Measurements from ENCODE around the gene MEPCE. TPM values are rescaled to one million over a fixed set of nuclear protein-coding genes. Genes with fewer than 3 reads are reported as not detected.

Gene MEPCE
- total and polyA plus RNA-seq, 4 donors = 18.5 to 41.8 (median 39.0) TPM

DNA sequence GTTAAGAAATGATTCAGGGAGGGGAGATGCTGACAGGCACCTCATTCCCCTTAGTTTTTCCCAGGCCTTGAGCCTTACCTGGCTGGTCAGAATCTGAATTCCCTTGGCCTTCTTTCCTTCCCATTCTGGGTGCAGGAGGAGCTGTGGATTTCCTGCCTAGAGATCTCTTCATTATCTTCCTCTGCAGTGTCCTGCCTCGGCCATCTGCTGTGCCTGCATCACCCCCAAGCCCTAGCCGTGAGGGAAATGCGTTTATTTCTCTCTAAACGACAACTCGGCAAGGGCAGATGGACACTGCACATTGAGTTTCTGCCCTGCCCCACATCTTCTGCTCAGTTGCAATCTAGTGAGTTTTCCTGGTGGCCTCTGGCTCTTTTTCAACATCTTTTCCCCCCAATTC is 27.8 kb upstream of the MEPCE start:
- H3K27ac ChIP-seq (ENCODE audit: low read depth, low read length) = no peak overlapping the region

DNA sequence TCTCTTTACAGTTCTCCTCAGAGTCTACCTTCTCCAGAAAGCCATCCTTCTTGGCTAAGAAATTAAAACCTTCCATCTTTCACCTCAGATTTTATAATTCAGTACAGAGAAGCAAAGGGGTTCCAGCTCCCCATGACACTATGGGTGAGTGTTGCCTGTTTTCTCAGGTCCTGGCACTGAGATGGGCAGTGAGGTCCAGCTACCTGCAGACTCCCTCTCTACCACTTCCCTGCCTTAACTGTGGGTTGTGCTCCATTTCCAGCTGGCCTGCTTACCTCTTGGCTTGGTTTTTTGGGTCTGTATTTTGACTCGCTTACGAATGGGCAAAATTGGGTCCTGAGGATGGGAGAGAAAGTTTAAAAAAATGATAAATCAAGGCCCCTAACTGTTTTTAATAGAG is 27.4 kb upstream of the MEPCE start:
- Histone ChIP-seq H3K4me3 (ENCODE audit: low read depth, low read length) (no peak overlapping the region), H3K9me3 (ENCODE audit: control insufficient read depth, insufficient read depth, low read length) (no peaks in the 10 kb centered on the region), H3K36me3 (ENCODE audit: control insufficient read depth, insufficient read depth, low read length) (peaks cover 4% of the 10 kb centered on the region), H3K27ac (ENCODE audit: low read depth, low read length) (no peak overlapping the region), H3K27me3 (ENCODE audit: control insufficient read depth, insufficient read depth, low read length) (no peaks in the 10 kb centered on the region), H3K4me1 (ENCODE audit: control insufficient read depth, insufficient read depth, low read length) (peaks cover 5% of the 10 kb centered on the region)
- no peak for DNase-seq (ENCODE audit: low read depth in 4 of 6, low spot score in 6 of 6)
- WGBS (ENCODE audit: insufficient coverage) = 80% methylated on average over 2 of the region's 2 CpGs

More for the DNA sequence above, 27.8 kb upstream of the MEPCE start:
- Histone ChIP-seq H3K4me3 (ENCODE audit: low read depth, low read length) (no peak overlapping the region), H3K9me3 (ENCODE audit: control insufficient read depth, insufficient read depth, low read length) (no peaks in the 10 kb centered on the region), H3K4me1 (ENCODE audit: control insufficient read depth, insufficient read depth, low read length) (peaks cover 5% of the 10 kb centered on the region), H3K27me3 (ENCODE audit: control insufficient read depth, insufficient read depth, low read length) (no peaks in the 10 kb centered on the region), H3K36me3 (ENCODE audit: control insufficient read depth, insufficient read depth, low read length) (peaks cover 4% of the 10 kb centered on the region)
- no peak for DNase-seq (ENCODE audit: low read depth in 4 of 6, low spot score in 6 of 6)
- 63% methylated on average over 5 of the region's 5 CpGs for WGBS (ENCODE audit: insufficient coverage)

DNA sequence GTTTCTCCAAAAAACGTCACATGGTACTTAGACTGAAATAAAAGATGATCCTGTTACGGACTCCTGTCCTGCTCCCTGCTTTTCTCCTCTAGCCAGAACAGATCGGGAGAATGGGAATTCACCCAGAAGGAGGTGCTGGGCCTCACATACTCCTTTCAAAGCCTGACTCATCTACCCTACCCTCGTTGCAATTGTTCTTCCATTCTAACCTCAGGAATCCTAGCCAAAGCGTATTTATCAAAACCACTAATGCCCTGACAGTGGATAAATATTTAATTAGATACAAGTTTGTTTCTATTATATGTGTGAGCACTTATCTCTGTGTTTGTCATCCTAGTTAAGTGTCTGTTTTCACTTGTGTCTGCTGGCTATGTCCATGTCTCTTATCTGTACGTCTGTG is 22.9 kb upstream of the MEPCE start:
- H3K9me3 ChIP-seq (ENCODE audit: control insufficient read depth, insufficient read depth, low read length) = no peaks in the 10 kb centered on the region
- 49% methylated on average over 3 of the region's 6 CpGs for WGBS (ENCODE audit: insufficient coverage)
- H3K27ac ChIP-seq (ENCODE audit: low read depth, low read length) = no peak overlapping the region
- no peaks in the 10 kb centered on the region for H3K4me1 ChIP-seq (ENCODE audit: control insufficient read depth, insufficient read depth, low read length)
- no peak for DNase-seq (ENCODE audit: low read depth in 4 of 6, low spot score in 6 of 6)
- no peak overlapping the region for H3K4me3 ChIP-seq (ENCODE audit: low read depth, low read length)
- H3K27me3 ChIP-seq (ENCODE audit: control insufficient read depth, insufficient read depth, low read length) = no peaks in the 10 kb centered on the region
- no peaks in the 10 kb centered on the region for H3K36me3 ChIP-seq (ENCODE audit: control insufficient read depth, insufficient read depth, low read length)

DNA sequence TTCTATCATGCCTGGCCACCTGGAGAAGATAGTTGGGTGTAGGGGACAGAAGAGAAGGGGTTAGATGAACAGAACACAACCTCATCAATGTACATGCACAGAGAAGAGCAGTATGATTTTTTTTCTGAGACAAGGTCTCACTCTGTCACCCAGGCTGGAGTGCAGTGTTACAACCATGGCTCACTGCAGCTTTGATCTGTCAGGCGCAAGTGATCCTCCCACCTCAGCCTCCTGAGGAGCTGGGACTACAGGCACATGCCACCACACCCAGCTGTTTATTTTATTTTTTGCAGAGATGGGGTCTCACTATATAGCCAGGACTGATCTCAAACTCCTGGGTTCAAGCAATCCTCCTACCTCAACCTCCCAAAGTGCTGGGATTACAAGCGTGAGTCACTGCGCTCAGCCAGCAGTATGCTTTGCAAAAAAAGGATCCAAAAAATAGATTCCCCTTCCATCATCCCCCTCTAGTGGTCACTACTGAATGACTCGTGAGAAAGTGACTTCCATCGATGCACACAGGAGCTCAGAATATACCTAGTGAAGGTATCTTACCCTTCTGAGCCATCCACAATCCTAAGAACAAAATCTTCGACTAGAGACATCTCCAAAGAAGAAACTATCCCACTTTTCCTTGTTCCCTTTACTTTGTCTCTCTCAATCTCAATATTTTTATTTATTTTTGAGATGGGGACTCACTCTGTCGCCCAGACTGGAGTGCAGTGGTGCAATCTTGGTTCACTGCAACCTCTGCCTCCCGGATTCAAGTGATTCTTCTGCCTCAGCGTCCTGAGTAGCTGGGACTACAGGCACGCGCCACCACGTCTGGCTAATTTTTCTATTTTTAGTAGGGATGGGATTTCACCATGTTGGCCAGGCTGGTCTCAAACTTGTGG is 22.1 kb upstream of the MEPCE start:
- DNase-seq (ENCODE audit: low read depth in 4 of 6, low spot score in 6 of 6) = peak in 4 of 6 donors; percentile 24 to 76 (median 51)
- Histone ChIP-seq H3K27me3 (ENCODE audit: control insufficient read depth, insufficient read depth, low read length) (no peaks in the 10 kb centered on the region), H3K4me1 (ENCODE audit: control insufficient read depth, insufficient read depth, low read length) (no peaks in the 10 kb centered on the region), H3K4me3 (ENCODE audit: low read depth, low read length) (no peak overlapping the region), H3K36me3 (ENCODE audit: control insufficient read depth, insufficient read depth, low read length) (no peaks in the 10 kb centered on the region), H3K27ac (ENCODE audit: low read depth, low read length) (no peak overlapping the region), H3K9me3 (ENCODE audit: control insufficient read depth, insufficient read depth, low read length) (no peaks in the 10 kb centered on the region)
- WGBS (ENCODE audit: insufficient coverage) = 47% methylated on average over 8 of the region's 12 CpGs

DNA sequence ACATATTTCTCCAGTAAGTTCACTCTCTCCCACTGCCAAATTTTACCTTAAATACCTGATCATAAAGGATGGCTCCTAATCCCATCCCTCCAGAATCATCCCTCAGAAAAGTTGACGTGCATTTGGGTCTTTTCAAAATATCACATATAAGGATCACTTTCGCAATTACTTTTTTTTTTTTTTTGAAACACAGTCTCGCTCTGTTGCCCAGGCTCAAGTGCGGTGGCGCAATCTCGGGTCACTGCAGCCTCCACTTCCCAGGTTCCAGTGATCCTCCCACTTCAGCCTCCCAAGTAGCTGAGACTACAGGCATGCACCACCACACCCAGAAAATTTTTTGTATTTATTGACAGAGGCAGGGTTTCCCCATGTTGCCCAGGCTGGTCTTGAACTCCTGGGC is 18.5 kb upstream of the MEPCE start:
- no peak for DNase-seq (ENCODE audit: low read depth in 4 of 6, low spot score in 6 of 6)
- Histone ChIP-seq H3K27me3 (ENCODE audit: control insufficient read depth, insufficient read depth, low read length) (no peaks in the 10 kb centered on the region), H3K4me3 (ENCODE audit: low read depth, low read length) (no peak overlapping the region), H3K4me1 (ENCODE audit: control insufficient read depth, insufficient read depth, low read length) (no peaks in the 10 kb centered on the region), H3K36me3 (ENCODE audit: control insufficient read depth, insufficient read depth, low read length) (no peaks in the 10 kb centered on the region), H3K27ac (ENCODE audit: low read depth, low read length) (no peak overlapping the region), H3K9me3 (ENCODE audit: control insufficient read depth, insufficient read depth, low read length) (no peaks in the 10 kb centered on the region)
- WGBS (ENCODE audit: insufficient coverage) = 94% methylated on average over 2 of the region's 6 CpGs

DNA sequence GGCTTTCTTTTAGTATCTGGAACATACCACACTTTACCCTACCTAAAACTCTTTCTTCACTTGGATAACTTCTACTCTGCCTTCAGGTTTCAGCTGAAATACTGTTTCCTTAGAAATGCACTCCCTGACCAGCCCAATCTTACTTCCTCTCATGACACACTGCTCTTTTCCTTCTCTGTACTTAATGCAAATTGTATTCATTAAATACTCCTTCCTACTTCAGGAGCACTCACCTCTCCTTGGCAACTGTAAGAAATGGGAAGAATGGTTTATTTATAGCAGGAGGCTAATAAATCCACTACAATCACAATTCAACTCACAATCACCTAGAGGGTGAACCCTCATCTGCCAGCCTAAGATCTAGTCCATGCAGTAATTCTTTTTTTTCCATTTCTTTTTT is 16.3 kb upstream of the MEPCE start:
- no peaks in the 10 kb centered on the region for H3K4me1 ChIP-seq (ENCODE audit: control insufficient read depth, insufficient read depth, low read length)
- H3K4me3 ChIP-seq (ENCODE audit: low read depth, low read length) = no peak overlapping the region
- no peaks in the 10 kb centered on the region for H3K9me3 ChIP-seq (ENCODE audit: control insufficient read depth, insufficient read depth, low read length)
- H3K36me3 ChIP-seq (ENCODE audit: control insufficient read depth, insufficient read depth, low read length) = no peaks in the 10 kb centered on the region
- no peaks in the 10 kb centered on the region for H3K27me3 ChIP-seq (ENCODE audit: control insufficient read depth, insufficient read depth, low read length)
- no peak for DNase-seq (ENCODE audit: low read depth in 4 of 6, low spot score in 6 of 6)
- no peak overlapping the region for H3K27ac ChIP-seq (ENCODE audit: low read depth, low read length)

DNA sequence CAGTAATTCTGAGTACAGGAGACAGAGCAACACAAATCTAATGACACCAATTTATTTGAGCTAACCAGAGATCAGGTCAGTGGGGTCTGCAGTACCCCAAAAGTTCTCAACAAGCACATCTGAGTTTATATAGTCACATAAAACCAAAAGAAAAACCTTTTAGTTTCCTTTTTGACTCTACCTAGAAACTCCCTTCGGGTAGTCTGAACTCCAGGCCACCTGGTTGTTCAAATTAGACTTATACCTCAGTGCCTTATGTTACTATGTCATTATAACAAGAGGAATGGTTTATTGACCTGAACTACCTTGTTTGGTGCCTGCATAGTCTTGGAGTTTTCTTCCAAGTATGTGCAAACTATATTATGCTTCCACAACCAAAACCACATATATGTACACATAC is 15.7 kb upstream of the MEPCE start:
- WGBS (ENCODE audit: insufficient coverage) = no CpG with 5 or more reads among the region's 1 CpG
- Histone ChIP-seq H3K4me3 (ENCODE audit: low read depth, low read length) (no peak overlapping the region), H3K36me3 (ENCODE audit: control insufficient read depth, insufficient read depth, low read length) (no peaks in the 10 kb centered on the region), H3K9me3 (ENCODE audit: control insufficient read depth, insufficient read depth, low read length) (no peaks in the 10 kb centered on the region), H3K27me3 (ENCODE audit: control insufficient read depth, insufficient read depth, low read length) (no peaks in the 10 kb centered on the region), H3K27ac (ENCODE audit: low read depth, low read length) (no peak overlapping the region), H3K4me1 (ENCODE audit: control insufficient read depth, insufficient read depth, low read length) (no peaks in the 10 kb centered on the region)
- no peak for DNase-seq (ENCODE audit: low read depth in 4 of 6, low spot score in 6 of 6)

DNA sequence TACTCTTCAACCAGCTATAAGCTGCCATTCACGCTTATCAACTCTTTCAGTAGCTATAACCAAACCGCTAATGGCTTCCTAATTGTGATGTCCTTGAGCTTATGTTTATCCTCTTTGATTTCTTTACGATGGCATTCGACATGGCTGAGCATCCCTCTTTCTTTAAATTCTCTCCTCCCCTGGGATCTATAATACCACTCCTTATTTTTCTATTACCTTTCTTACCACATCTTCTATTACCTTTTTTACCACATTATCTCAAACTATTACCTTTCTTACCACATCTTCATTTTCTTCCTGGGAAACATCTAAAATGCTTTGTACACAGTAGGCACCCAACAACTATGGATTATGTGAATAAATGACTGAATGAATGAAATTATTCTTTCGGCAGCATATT is 14.2 kb upstream of the MEPCE start:
- 93% methylated on average over 3 of the region's 5 CpGs for WGBS (ENCODE audit: insufficient coverage)
- H3K4me1 ChIP-seq (ENCODE audit: control insufficient read depth, insufficient read depth, low read length) = no peaks in the 10 kb centered on the region

DNA sequence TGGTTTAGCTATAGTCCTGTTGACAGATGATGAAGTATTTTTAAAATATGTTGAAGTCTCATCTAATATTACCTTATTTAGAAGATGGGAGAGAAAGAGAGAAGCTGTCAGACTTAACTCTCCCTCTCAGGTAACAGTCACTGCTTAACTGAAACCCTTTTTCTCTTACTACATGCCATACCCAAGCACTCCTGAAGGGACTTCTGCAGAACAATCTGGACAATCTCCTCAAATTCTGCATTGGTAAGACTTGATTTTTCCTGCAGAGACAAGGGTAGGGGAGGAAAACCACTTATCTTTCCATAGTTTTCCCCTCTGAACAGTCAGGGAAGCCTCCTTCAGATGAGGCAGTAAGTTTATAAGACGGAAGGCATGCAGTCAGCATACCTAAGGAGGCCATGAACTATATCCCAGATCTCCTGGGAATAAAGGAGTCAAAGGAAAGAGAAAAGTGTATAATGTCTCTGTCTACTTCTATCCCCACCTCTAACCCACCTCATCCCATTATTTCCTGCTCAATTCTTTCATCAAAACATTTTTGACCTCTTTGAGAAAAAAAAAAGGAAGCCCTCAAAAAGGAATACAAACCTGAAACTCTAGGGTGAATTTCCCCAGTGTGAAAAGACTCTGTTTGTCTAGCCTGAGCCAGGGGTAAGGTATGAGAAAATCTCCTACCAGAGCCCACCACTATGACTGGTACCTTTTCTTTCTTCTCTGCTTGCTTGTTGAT is 10.5 kb upstream of the MEPCE start:
- DNase-seq (ENCODE audit: low read depth in 4 of 6, low spot score in 6 of 6) = no peak
- no CpG with 5 or more reads among the region's 1 CpG for WGBS (ENCODE audit: insufficient coverage)
- Histone ChIP-seq H3K9me3 (ENCODE audit: control insufficient read depth, insufficient read depth, low read length) (no peaks in the 10 kb centered on the region), H3K27ac (ENCODE audit: low read depth, low read length) (no peak overlapping the region), H3K27me3 (ENCODE audit: control insufficient read depth, insufficient read depth, low read length) (no peaks in the 10 kb centered on the region), H3K36me3 (ENCODE audit: control insufficient read depth, insufficient read depth, low read length) (no peaks in the 10 kb centered on the region), H3K4me1 (ENCODE audit: control insufficient read depth, insufficient read depth, low read length) (no peaks in the 10 kb centered on the region), H3K4me3 (ENCODE audit: low read depth, low read length) (no peak overlapping the region)

More for the DNA sequence above, 14.2 kb upstream of the MEPCE start:
- Histone ChIP-seq H3K27me3 (ENCODE audit: control insufficient read depth, insufficient read depth, low read length) (no peaks in the 10 kb centered on the region), H3K27ac (ENCODE audit: low read depth, low read length) (no peak overlapping the region), H3K36me3 (ENCODE audit: control insufficient read depth, insufficient read depth, low read length) (no peaks in the 10 kb centered on the region), H3K9me3 (ENCODE audit: control insufficient read depth, insufficient read depth, low read length) (no peaks in the 10 kb centered on the region), H3K4me3 (ENCODE audit: low read depth, low read length) (no peak overlapping the region)
- no peak for DNase-seq (ENCODE audit: low read depth in 4 of 6, low spot score in 6 of 6)
